ENCODE data around the gene LCN6. TPM values are rescaled to one million over a fixed set of nuclear protein-coding genes. Genes with fewer than 3 reads are reported as not detected.

Gene LCN6
- total RNA-seq, result not detected in 2 replicates

GRCh38 chr9:136748201-136748600 is at the start of gene LCN6:
Gene LCN6, minus strand, starts transcription at chr9:136748525. Its CDS starts 42 bp downstream, at chr9:136748483.

DNA sequence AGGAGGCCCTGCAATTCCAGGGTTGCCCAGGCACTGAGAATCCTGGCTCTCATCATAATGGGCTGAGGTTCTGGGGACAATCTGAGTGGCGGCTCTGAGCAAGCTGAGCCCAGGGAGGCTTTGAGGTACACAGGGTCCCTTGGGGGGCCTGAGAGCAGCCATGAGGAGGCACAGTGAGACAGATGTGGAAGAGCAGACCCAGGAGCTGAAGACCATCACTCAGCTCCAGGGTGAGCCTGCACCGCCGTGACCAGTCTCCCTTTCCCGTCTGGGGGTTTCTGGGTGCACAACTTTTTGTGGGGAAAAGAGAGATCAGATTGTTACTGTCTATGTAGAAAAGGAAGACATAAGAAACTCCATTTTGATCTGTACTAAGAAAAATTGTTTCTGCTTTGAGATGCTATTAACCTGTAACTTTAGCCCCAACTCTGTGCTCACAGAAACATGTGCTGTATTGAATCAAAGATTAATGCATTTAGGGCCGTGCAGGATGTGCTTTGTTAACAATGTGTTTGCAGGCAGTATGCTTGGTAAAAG is 48.0 kb upstream of the LCN6 start, which contains the start of gene CCDC183:
CCDC183 (plus strand) TSS at position 101 of the 537 bp plus-strand sequence; CDS start at position 161, 60 bp downstream.

GRCh38 chr9:136790640-136791515 is 42.6 kb upstream of the LCN6 start, which contains the start of gene TMEM141:
Gene TMEM141, plus strand, starts transcription at chr9:136791344. Its CDS starts 27 bp downstream, at chr9:136791371.

GRCh38 chr9:136764301-136764891 is 16.1 kb upstream of the LCN6 start, which contains the start of gene LCN15:
Gene LCN15, minus strand, starts transcription at chr9:136764518. Its CDS starts 30 bp downstream, at chr9:136764488.

DNA sequence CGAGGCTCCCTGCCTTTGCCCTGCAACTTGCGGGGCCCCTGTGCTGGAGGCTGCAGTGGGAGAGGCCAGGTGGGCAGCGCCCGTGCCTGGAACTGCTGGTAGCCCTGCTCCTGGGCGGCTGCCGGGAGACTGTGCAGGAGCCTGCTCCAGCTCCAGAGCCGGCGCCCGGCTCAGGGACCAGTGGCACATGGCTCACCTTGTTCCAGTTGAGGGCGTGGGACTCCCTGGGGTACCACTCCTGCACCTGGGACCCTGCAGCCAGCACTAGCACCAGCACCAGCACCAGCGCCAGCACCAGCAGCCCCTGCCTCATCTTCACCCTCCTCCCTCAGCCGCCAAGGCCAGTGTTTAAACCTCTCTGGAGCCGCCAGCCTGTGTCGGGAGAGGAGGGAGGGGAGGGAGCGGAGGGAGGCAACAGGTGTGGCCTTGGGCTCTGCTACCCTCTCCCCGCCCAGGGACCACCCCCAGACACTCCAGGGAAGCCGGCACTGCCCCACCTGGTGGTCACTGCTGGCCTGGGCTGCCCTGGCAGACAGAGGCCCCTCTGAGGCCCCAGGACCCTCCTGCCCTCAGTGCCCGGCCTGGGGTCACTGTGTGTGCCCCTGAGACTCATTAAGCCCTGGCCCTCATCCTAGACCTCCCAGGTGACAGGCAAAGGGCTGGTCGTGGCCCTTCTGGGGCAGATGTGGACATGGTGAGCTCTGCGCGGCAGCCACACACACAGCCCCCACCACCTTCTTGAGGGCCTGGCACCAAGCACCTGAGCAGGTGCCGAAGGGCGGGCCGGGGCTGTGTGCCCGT is 5.5 kb downstream of the LCN6 start, which contains the start of gene LCN10:
LCN10 (minus strand) TSS at position 350 of the 801 bp plus-strand sequence; CDS start at position 313, 37 bp downstream.

DNA sequence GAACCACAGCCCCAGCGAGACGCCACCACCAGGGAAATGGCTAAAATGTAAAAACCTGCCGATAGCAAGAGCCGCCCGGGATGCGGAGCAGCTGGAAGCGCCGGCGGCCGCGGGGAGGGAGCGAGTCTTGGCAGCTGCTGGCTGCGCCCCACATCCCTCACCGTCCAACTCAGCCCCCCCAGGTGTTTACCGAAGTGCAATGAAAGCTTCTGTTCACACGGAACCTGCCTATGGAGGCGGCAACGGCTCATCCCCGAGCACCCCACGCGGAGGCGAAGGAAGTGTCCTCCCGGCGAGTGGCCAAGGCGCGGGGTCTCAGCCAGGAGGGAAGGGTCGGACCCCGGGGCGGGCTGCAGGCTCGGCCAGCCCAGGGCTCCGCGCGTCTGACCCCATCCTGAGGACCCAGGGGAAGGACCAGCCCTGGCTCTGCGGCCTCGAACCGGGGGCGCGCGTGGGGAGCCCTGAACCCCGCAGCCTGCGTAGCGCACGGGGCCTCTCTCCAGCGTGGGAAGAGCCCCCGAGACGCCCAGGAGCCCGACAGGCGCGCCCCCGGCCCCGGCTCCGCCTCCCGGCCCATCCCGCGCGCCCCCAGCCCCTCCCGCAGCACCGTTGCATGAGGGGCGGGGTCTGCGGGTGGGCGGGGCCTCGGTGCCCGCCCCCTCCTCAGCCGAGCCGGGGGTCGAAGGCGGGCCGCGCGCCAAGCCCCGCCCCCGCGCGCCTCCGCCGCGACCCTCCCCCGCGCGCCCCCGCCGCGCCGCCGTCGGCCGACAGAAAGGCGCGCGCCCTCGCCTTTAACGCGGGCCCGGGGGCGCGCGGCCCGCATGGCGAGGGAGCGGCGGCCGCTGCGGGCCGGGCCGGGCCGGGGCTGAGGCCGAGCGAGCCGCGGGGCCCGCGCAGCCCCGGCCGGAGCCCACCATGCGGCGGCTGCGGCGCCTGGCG is 36.3 kb downstream of the LCN6 start, which contains the start of gene DIPK1B:
DIPK1B (plus strand) TSS at position 822 of the 939 bp plus-strand sequence; CDS start at position 916, 94 bp downstream.

Other genes starting within 250 kb of the LCN6 start
- 123 and 222 TPM in 2 replicates for gene NOTCH1, start 202.5 kb downstream of the LCN6 start, total RNA-seq
- 13.2 and 23.9 TPM in 2 replicates for gene EGFL7, start 85.6 kb downstream of the LCN6 start, total RNA-seq
- gene AGPAT2, start 61.1 kb downstream of the LCN6 start, total RNA-seq, result 54.1 and 69.6 TPM in 2 replicates
- 0.43 and 5.3 TPM in 2 replicates for gene DIPK1B, start 36.0 kb downstream of the LCN6 start, total RNA-seq
- under 0.01 TPM in 1 of 2 replicates, not detected in the other for gene LCN10, start 5.6 kb downstream of the LCN6 start, total RNA-seq
- gene LCN8, start 9.7 kb upstream of the LCN6 start, total RNA-seq, result not detected in 2 replicates
- gene LCN15, start 16.0 kb upstream of the LCN6 start, total RNA-seq, result under 0.01 TPM in 1 of 2 replicates, not detected in the other
- gene TMEM141, start 42.8 kb upstream of the LCN6 start, total RNA-seq, result 145 and 153 TPM in 2 replicates
- gene CCDC183, start 47.8 kb upstream of the LCN6 start, total RNA-seq, result 0.43 TPM in 1 of 2 replicates, not detected in the other
- gene RABL6, start 59.4 kb upstream of the LCN6 start, total RNA-seq, result 46.5 and 65.9 TPM in 2 replicates
- gene AJM1, start 94.0 kb upstream of the LCN6 start, total RNA-seq, result 1.1 and 1.7 TPM in 2 replicates
- gene PHPT1, start 100.9 kb upstream of the LCN6 start, total RNA-seq, result 64.6 and 90.8 TPM in 2 replicates
- gene MAMDC4, start 103.8 kb upstream of the LCN6 start, total RNA-seq, result 1.1 and 1.9 TPM in 2 replicates
- gene EDF1, start 117.8 kb upstream of the LCN6 start, total RNA-seq, result 188 and 239 TPM in 2 replicates
- gene TRAF2, start 138.0 kb upstream of the LCN6 start, total RNA-seq, result 10.4 and 14.5 TPM in 2 replicates
- 168 and 235 TPM in 2 replicates for gene FBXW5, start 196.2 kb upstream of the LCN6 start, total RNA-seq
- not detected in 2 replicates for gene C8G, start 196.7 kb upstream of the LCN6 start, total RNA-seq
- gene LCN12, start 203.7 kb upstream of the LCN6 start, total RNA-seq, result 1.2 TPM in 1 of 2 replicates, not detected in the other
- gene PTGDS, start 229.0 kb upstream of the LCN6 start, total RNA-seq, result not detected in 2 replicates
- not detected in 2 replicates for gene LCNL1, start 234.5 kb upstream of the LCN6 start, total RNA-seq
- 16.4 and 21.4 TPM in 2 replicates for gene PAXX, start 243.9 kb upstream of the LCN6 start, total RNA-seq
- gene CLIC3, start 248.0 kb upstream of the LCN6 start, total RNA-seq, result 4.0 and 4.8 TPM in 2 replicates